Measurements from ENCODE around the gene CBARP.

CBARP gene

DNA sequence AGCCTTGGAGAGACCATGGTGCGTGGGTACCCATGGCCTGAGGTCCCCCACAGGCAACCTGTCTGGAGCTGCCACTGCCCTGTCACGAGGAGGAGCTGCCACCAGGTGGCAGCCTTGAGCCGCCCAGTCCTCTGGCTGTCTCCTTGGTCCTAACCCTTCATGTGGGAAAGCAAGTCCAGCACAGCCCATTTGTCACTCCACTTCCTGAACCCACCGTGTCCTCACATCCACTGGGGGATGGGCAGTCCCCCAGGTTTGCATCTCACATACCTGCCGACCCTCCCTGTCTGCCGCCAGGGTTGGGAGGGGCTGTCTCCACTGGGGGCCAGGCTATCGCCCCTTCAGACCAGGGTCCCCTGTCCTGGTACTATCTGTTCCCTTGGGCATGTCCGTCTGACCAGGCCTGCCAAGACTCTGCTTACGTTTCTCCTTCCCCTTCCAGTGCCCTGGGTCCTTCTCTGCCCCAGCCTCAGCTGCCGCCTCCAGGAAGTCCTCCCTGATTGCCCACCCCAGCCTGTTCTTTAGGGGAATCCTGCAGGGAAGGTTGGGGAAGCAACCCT, 42.1 kb upstream of the CBARP start:
- DNase-seq (ENCODE audit: insufficient read length, low spot score): peak; percentile 91
- FAIRE-seq: no peak
- no peak for TF ChIP-seq POLR2A (IDR thresholded peaks at IDR 0.05; ENCODE audit: low read depth, low read length)

- no peak for DNase-seq (ENCODE audit: insufficient read length, low spot score)
- no peak for FAIRE-seq
- TF ChIP-seq POLR2A (IDR thresholded peaks at IDR 0.05; ENCODE audit: low read depth, low read length): no peak
Measured at GRCh38 chr19:1278713-1279660, 41.2 kb upstream of the CBARP start.

GRCh38 chr19:1278074-1278473, 40.3 kb upstream of the CBARP start:
- DNase-seq (ENCODE audit: insufficient read length, low spot score) (no peak), FAIRE-seq (no peak)
- TF ChIP-seq POLR2A (IDR thresholded peaks at IDR 0.05; ENCODE audit: low read depth, low read length): no peak

GRCh38 chr19:1277061-1277460, 39.3 kb upstream of the CBARP start:
- TF ChIP-seq POLR2A (IDR thresholded peaks at IDR 0.05; ENCODE audit: low read depth, low read length): no peak
- DNase-seq (ENCODE audit: insufficient read length, low spot score) (no peak), FAIRE-seq (no peak)

- no peak for TF ChIP-seq POLR2A (IDR thresholded peaks at IDR 0.05; ENCODE audit: low read depth, low read length)
- DNase-seq (ENCODE audit: insufficient read length, low spot score) (no peak), FAIRE-seq (no peak)
Measured at GRCh38 chr19:1276628-1277022, 38.8 kb upstream of the CBARP start.

GRCh38 chr19:1275976-1276627, 38.3 kb upstream of the CBARP start:
- TF ChIP-seq POLR2A (IDR thresholded peaks at IDR 0.05; ENCODE audit: low read depth, low read length): 0 out of 2 replicates have a peak, but pooled peaks have one; percentile 24
- FAIRE-seq: no peak
- DNase-seq (ENCODE audit: insufficient read length, low spot score): no peak

GRCh38 chr19:1275260-1275975, 37.6 kb upstream of the CBARP start, which contains the start of gene FAM174C:
Gene FAM174C (plus strand): TSS chr19:1275530. CDS start chr19:1275550, 20 bp downstream.
- FAIRE-seq: no peak

DNA sequence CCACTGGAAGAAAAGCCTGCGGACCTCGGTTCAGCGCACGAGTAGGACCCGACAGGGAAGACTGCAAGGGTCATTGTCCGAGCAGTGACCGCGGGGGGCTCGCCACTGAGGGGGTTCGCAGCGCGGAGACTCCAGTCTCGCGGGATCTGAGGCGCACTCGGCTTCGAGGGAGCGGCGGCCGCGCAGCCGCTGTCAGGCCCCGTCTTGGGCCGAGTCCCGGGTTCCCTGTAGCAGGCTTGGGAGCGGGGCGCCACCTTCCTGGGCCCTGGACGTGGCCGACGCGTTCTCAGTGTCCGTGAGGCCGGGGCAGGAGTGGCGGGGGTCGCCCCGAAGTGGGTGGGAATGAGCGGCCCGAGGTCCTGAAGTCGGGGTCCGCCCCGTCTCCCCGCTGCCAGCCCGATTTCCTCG, 37.1 kb upstream of the CBARP start:
- TF ChIP-seq POLR2A (IDR thresholded peaks at IDR 0.05; ENCODE audit: low read depth, low read length): no peak
- FAIRE-seq (no peak), DNase-seq (ENCODE audit: insufficient read length, low spot score) (no peak)

More at GRCh38 chr19:1275260-1275975, 37.6 kb upstream of the CBARP start, which contains the start of gene FAM174C:
- peak; percentile 93 for DNase-seq (ENCODE audit: insufficient read length, low spot score)
- peak; percentile 82; the same call in 1 of the 2 replicates for TF ChIP-seq POLR2A (IDR thresholded peaks at IDR 0.05; ENCODE audit: low read depth, low read length)

- no peak for DNase-seq (ENCODE audit: insufficient read length, low spot score)
- no peak for TF ChIP-seq POLR2A (IDR thresholded peaks at IDR 0.05; ENCODE audit: low read depth, low read length)
- FAIRE-seq: no peak
Measured at GRCh38 chr19:1274081-1274851, 36.5 kb upstream of the CBARP start.

GRCh38 chr19:1273263-1274041, 35.6 kb upstream of the CBARP start:
- DNase-seq (ENCODE audit: insufficient read length, low spot score): no peak
- no peak for FAIRE-seq
- TF ChIP-seq POLR2A (IDR thresholded peaks at IDR 0.05; ENCODE audit: low read depth, low read length): no peak

DNA sequence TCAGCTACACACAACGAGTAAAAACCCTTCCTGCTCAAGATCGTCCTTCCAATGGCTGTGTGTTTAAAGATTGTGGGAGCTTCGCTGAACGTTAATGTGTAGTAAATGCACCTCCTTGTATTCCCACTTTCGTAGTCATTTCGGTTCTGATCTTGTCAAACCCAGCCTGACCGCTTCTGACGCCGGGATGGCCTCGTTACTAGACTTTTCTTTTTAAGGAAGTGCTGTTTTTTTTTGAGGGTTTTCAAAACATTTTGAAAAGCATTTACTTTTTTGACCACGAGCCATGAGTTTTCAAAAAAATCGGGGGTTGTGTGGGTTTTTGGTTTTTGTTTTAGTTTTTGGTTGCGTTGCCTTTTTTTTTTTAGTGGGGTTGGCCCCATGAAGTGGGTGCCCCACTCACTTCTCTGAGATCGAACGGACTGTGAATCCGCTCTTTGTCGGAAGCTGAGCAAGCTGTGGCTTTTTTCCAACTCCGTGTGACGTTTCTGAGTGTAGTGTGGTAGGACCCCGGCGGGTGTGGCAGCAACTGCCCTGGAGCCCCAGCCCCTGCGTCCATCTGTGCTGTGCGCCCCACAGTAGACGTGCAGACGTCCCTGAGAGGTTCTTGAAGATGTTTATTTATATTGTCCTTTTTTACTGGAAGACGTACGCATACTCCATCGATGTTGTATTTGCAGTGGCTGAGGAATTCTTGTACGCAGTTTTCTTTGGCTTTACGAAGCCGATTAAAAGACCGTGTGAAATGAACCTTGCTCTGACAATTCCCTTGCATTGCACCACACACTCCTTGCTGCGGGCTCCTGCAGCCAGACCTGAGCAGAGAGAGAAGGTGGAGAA, 34.8 kb upstream of the CBARP start:
- DNase-seq (ENCODE audit: insufficient read length, low spot score) (no peak), FAIRE-seq (no peak)
- TF ChIP-seq POLR2A (IDR thresholded peaks at IDR 0.05; ENCODE audit: low read depth, low read length): no peak

Data from H54 (cell line).